Daoy (cell line): ENCODE data around the gene TLCD3A. TPM values are rescaled to one million over a fixed set of nuclear protein-coding genes. Genes with fewer than 3 reads are reported as not detected.

Source experiments
- DNase-seq: peaks from one replicate; pipeline ENCODE4 v3.0.0-alpha.2; 2015; ENCODE audit warnings: low read depth
- total RNA-seq: library from RNA; depleted of rRNA; stranded (reverse); fragments of >200 nt; shearing (Covaris generic); gene quantifications from 2 replicates; pipeline ENCODE4 v1.2.3, GENCODE V29; 2014

The TLCD3A gene
- total RNA-seq, 1 experiment from 2014 or later = 21.0 TPM

- DNase-seq = no peak
Measured at GRCh38 chr17:705863-706262, 26.5 kb upstream of the TLCD3A start.

GRCh38 chr17:708132-708531 is 24.3 kb upstream of the TLCD3A start:
- no peak for DNase-seq

- no peak for DNase-seq
Measured at GRCh38 chr17:718075-718474, 14.3 kb upstream of the TLCD3A start.

- no peak for DNase-seq
Measured at GRCh38 chr17:720706-721539, 11.5 kb upstream of the TLCD3A start.

GRCh38 chr17:721540-721937 is 10.9 kb upstream of the TLCD3A start:
- no peak for DNase-seq

- DNase-seq = no peak
Measured at GRCh38 chr17:725084-725483, 7.3 kb upstream of the TLCD3A start.

- DNase-seq = no peak
Measured at GRCh38 chr17:725746-726145, 6.7 kb upstream of the TLCD3A start.

- DNase-seq = no peak
Measured at GRCh38 chr17:726271-726919, 6.0 kb upstream of the TLCD3A start.

GRCh38 chr17:728911-729310 is 3.5 kb upstream of the TLCD3A start:
- no peak for DNase-seq

- DNase-seq = no peak
Measured at GRCh38 chr17:731644-732066, 741 bp upstream of the TLCD3A start.

- peak; percentile 57 for DNase-seq
Measured at GRCh38 chr17:732902-733720, 715 bp downstream of the TLCD3A start.

GRCh38 chr17:733743-734142 is 1.3 kb downstream of the TLCD3A start:
- DNase-seq = no peak

- DNase-seq = no peak
Measured at GRCh38 chr17:737561-738113, 5.2 kb downstream of the TLCD3A start.

- no peak for DNase-seq
Measured at GRCh38 chr17:740240-741017, 8.0 kb downstream of the TLCD3A start.

- DNase-seq = no peak
Measured at GRCh38 chr17:742147-742793, 9.9 kb downstream of the TLCD3A start.

- no peak for DNase-seq
Measured at GRCh38 chr17:743139-743538, 10.7 kb downstream of the TLCD3A start.

GRCh38 chr17:744937-745336 is 12.5 kb downstream of the TLCD3A start:
- DNase-seq = no peak

GRCh38 chr17:745406-745805 is 13.0 kb downstream of the TLCD3A start:
- DNase-seq = no peak

- no peak for DNase-seq
Measured at GRCh38 chr17:746181-746580, 13.8 kb downstream of the TLCD3A start.

GRCh38 chr17:746783-747629 is 14.6 kb downstream of the TLCD3A start:
- DNase-seq = no peak
